Measurements from ENCODE around the gene EXOC7.

- no peak for TF ChIP-seq ZBTB33 (IDR thresholded peaks at IDR 0.05; ENCODE audit: extremely low read depth, insufficient replicate concordance, low read length)
- TF ChIP-seq MAX (IDR thresholded peaks at IDR 0.05): no peak
- no peak for TF ChIP-seq SIN3A (IDR thresholded peaks at IDR 0.05; ENCODE audit: low read depth)
- no peak for TF ChIP-seq YY1 (IDR thresholded peaks at IDR 0.05; ENCODE audit: extremely low read depth, insufficient replicate concordance, low read depth, low read length)
- no peak for TF ChIP-seq CTCF (IDR thresholded peaks at IDR 0.05 in 2 of 3, conservative IDR thresholded peaks at IDR 0.05 in 1 of 3; ENCODE audit: borderline replicate concordance in 1 of 3, insufficient read depth in 1 of 3, low read depth in 2 of 3, low read length in 2 of 3)
- no peak for TF ChIP-seq POLR2A (IDR thresholded peaks at IDR 0.05; ENCODE audit: borderline replicate concordance, extremely low read depth, insufficient read depth, insufficient read length)
- TF ChIP-seq POLR2AphosphoS5 (IDR thresholded peaks at IDR 0.05; ENCODE audit: low read depth, low read length): no peak
- no peak for TF ChIP-seq ELF1 (IDR thresholded peaks at IDR 0.05; ENCODE audit: borderline replicate concordance, low read depth)
These were observed 26.9 kb upstream of the EXOC7 start for GRCh38 chr17:76130473-76130872.
